Islet of Langerhans (tissue), 1 donor: ENCODE data around the gene RABEP2.
"Not testable (repeated sequence)": the region's sequence is repeated elsewhere in the genome, so short reads cannot be mapped to it uniquely, and the experiment has no call there.

ENCODE experiments used
- FAIRE-seq: peaks from one replicate; lab custom pipeline; 2011; peaks lifted over from hg19 to GRCh38; lab: Jason Lieb, UNC

RABEP2 gene

DNA sequence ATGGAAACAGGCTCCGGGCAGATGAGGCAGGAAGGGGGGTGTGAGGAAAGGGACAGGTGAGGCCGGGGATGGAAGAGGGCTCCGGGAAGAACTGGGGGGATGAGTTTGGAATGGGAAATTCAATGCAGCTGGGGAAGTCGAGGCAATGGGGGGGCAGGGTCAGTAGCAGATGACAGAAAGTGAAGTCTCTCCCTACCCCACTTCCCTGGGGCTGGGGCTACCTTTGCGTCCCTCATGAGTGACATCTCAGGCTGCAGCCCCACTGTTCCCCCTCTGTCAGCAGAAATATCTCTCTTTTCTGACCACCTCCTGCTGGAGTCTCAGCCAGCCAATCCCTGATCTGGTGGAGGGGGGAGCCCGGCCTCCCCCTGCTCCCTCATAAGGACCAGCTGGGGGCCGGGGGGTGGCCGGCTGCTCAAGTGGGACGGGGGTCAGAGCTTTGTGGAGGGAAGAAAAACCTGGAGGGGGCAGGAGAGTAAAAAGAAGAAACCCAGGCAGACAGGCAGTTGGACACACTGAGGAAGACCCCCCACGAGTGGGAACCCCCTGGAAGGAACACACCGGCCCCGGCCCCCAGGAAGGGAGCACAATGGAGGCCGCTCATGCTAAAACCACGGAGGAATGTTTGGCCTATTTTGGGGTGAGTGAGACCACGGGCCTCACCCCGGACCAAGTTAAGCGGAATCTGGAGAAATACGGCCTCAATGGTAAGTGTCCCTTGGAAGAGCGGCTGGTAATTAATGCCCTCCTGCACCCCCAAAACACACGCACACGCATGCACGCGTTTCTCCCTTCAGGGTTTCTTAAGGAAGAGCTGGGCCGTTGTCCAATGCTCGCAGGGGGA is 46.7 kb downstream of the RABEP2 start, which contains the start of gene ATP2A1:
Gene ATP2A1 (plus strand): TSS at position 406 of the 844 bp plus-strand sequence. CDS start 184 bp downstream, at position 590.
- no peak for FAIRE-seq

- no peak for FAIRE-seq
Observed at GRCh38 chr16:28877655-28878000, 47.4 kb downstream of the RABEP2 start.

GRCh38 chr16:28876973-28877654 is 47.9 kb downstream of the RABEP2 start:
- FAIRE-seq: no peak

DNA sequence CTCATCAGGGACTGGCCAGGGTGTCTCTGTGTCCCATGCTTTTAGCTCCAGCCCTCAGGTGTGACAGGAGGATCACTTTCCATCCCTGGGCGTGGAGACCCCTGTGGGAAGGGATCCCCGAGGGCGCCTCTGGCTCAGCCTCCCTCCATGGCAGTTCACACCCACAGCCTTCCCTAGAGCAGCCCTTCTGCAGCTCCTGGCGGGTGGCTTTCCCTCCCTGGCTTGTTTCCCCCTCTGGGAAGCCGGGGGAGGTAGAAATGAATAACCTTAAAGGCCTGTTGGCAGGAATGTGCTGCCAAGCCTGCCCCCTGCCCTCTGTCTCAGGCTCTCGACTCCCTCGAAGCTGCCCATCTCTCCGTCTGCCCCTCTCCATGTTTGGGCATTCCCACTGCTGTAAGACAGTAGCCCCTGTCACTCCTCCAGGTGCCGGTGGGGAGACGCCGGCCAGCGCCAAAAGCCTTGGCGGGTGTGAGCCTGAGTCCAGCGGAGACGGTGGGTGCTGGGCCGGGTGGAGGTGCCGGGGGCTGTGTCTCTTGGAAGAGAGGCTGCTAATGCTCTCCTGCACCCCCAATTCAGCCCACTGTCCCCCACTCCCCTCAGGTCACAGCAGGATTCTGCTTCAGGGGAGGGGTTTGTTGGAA is 48.9 kb downstream of the RABEP2 start:
- FAIRE-seq: no peak

DNA sequence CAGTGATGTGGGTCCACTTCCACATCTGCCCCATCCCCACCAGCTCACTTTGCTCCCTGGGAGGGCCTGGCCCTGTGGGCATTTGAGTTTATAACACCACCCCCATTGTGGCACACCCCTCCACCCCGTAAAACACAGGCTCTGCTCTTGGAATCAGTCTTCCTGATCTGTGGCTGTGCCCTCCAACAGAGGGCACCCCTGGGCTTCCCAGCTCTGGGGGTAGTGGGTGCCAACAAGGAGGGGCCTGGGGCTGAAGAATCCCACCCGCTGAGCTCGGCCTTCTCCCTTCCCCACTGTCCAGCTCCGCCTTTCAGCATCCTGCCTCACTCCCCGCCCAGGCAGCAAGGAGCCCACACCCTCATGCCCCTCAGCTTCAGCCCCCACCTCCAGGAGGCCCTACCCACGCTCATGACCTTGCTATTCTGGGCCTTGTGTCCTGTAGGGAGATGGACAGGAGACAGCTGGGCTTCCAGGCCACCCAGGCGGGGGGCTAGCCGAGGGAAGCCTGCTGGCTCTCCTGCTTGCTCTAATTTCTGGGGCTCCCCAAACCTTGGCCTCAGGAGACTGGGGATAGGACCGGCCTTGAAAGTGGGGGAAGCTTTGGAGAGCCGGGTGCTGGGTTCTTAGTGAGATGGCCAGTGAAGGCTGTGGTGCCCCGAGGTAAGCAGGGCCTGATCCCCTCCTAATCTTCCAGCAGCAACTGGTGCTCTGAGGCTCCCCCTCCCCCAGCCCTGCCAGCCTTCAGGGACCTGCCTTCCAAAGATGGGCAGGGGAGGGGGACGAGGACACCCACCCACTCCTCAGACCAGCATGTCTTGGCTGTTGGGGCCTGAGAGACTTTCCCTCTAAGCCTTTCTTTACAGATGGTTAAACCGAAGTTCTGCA is 49.7 kb downstream of the RABEP2 start:
- no peak for FAIRE-seq

GRCh38 chr16:28874406-28874805 is 50.6 kb downstream of the RABEP2 start:
- FAIRE-seq: no peak

GRCh38 chr16:28873543-28874201 is 51.4 kb downstream of the RABEP2 start:
- FAIRE-seq: no peak

GRCh38 chr16:28872952-28873351 is 52.1 kb downstream of the RABEP2 start:
- FAIRE-seq: no peak

GRCh38 chr16:28869201-28869600 is 55.8 kb downstream of the RABEP2 start:
- FAIRE-seq: no peak

- not testable (repeated sequence) for FAIRE-seq
Observed at GRCh38 chr16:28867646-28868045, 57.4 kb downstream of the RABEP2 start.

- FAIRE-seq: no peak
Observed at GRCh38 chr16:28867241-28867640, 57.8 kb downstream of the RABEP2 start.

- FAIRE-seq: no peak
Observed at GRCh38 chr16:28866454-28866804, 58.6 kb downstream of the RABEP2 start.

- no peak for FAIRE-seq
Observed at GRCh38 chr16:28865722-28866453, 59.1 kb downstream of the RABEP2 start.

- FAIRE-seq: no peak
Observed at GRCh38 chr16:28865001-28865688, 59.9 kb downstream of the RABEP2 start.

GRCh38 chr16:28863929-28864793 is 60.9 kb downstream of the RABEP2 start:
- no peak for FAIRE-seq

- FAIRE-seq: no peak
Observed at GRCh38 chr16:28859326-28859725, 65.7 kb downstream of the RABEP2 start.

DNA sequence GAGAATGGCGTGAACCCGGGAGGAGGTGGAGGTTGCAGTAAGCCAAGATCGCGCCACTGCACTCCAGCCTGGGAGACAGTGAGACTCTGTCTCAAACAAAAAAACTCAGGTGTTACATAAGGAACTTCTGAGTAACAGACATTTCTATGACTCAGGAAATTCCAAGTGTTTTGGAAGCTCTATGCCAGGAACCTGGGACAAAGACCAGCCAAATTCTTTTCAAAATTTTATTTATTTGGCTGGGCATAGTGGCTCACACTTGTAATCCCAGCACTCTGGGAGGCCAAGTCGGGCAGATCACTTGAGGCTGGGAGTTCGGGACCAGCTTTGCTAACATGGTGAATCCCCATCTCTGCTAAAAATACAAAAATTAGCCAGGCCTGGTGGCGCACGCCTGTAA is 66.6 kb downstream of the RABEP2 start:
- FAIRE-seq: no peak
